Measurements from ENCODE around the gene CLEC4D. TPM values are rescaled to one million over a fixed set of nuclear protein-coding genes. Genes with fewer than 3 reads are reported as not detected.
A peak's percentile ranks its signal among the peaks of the same experiment; 100 is the strongest.
"Not testable (repeated sequence)": the region's sequence is repeated elsewhere in the genome, so short reads cannot be mapped to it uniquely, and the experiment has no call there.

The CLEC4D gene
- total RNA-seq, 1 donor from 2014 or later, result 0.31 TPM

DNA sequence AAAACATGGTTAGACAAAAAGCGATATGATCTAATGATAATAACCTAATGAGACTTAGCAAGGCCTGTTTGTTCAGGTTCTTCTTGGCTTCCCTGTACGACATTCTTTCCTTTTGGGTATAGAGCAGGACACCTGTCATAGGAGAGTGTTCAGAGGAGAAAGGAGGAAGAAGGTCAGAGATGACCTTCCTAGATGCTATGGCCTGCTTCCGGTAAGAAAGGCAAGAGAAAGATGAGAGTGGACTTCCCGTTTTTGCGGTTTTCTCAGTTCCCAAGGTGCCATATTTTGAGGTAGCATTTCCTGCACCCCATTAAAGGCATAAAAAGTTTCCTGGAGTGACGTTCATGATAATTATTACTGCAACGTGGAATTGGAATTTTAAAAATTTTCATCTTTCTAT is 18.7 kb downstream of the CLEC4D start:
- DNase-seq (ENCODE audit: low spot score), result no peak
- H3K4me3 Mint-ChIP-seq (ENCODE audit: unreplicated experiment), result no peak overlapping the region
- H3K27ac Mint-ChIP-seq (ENCODE audit: unreplicated experiment), result no peak overlapping the region
- TF ChIP-seq, protein P1, sequence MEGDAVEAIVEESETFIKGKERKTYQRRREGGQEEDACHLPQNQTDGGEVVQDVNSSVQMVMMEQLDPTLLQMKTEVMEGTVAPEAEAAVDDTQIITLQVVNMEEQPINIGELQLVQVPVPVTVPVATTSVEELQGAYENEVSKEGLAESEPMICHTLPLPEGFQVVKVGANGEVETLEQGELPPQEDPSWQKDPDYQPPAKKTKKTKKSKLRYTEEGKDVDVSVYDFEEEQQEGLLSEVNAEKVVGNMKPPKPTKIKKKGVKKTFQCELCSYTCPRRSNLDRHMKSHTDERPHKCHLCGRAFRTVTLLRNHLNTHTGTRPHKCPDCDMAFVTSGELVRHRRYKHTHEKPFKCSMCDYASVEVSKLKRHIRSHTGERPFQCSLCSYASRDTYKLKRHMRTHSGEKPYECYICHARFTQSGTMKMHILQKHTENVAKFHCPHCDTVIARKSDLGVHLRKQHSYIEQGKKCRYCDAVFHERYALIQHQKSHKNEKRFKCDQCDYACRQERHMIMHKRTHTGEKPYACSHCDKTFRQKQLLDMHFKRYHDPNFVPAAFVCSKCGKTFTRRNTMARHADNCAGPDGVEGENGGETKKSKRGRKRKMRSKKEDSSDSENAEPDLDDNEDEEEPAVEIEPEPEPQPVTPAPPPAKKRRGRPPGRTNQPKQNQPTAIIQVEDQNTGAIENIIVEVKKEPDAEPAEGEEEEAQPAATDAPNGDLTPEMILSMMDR (IDR thresholded peaks at IDR 0.05; ENCODE audit: unreplicated experiment), result no peak
- no peaks in the 10 kb centered on the region for H3K27me3 Mint-ChIP-seq (ENCODE audit: unreplicated experiment)
- H3K9me3 Mint-ChIP-seq (ENCODE audit: unreplicated experiment), result no peaks in the 10 kb centered on the region
- no peaks in the 10 kb centered on the region for H3K4me1 Mint-ChIP-seq (ENCODE audit: unreplicated experiment)
- H3K36me3 Mint-ChIP-seq (ENCODE audit: low read depth, unreplicated experiment), result no peaks in the 10 kb centered on the region

- DNase-seq (ENCODE audit: low spot score); H3K36me3 Mint-ChIP-seq (ENCODE audit: low read depth, unreplicated experiment); H3K27me3 Mint-ChIP-seq (ENCODE audit: unreplicated experiment); H3K9me3 Mint-ChIP-seq (ENCODE audit: unreplicated experiment); H3K27ac Mint-ChIP-seq (ENCODE audit: unreplicated experiment); H3K4me3 Mint-ChIP-seq (ENCODE audit: unreplicated experiment): not testable (repeated sequence)
- TF ChIP-seq, protein P1 (IDR thresholded peaks at IDR 0.05; ENCODE audit: unreplicated experiment), result peak; percentile 18
- peaks cover 12% of the 10 kb centered on the region for H3K4me1 Mint-ChIP-seq (ENCODE audit: unreplicated experiment)
Observed at GRCh38 chr12:8537820-8538219, 24.5 kb downstream of the CLEC4D start.

GRCh38 chr12:8540831-8541230 is 27.5 kb downstream of the CLEC4D start, which contains the start of gene CLEC4E:
Gene CLEC4E, minus strand, starts transcription at chr12:8540905. Its CDS starts 108 bp downstream, at chr12:8540797.
- H3K36me3 Mint-ChIP-seq (ENCODE audit: low read depth, unreplicated experiment); H3K4me3 Mint-ChIP-seq (ENCODE audit: unreplicated experiment): not testable (repeated sequence)
- peaks cover 12% of the 10 kb centered on the region for H3K4me1 Mint-ChIP-seq (ENCODE audit: unreplicated experiment)

GRCh38 chr12:8541562-8541961 is 28.3 kb downstream of the CLEC4D start:
- Mint-ChIP-seq H3K4me3 (ENCODE audit: unreplicated experiment) (no peak overlapping the region), H3K36me3 (ENCODE audit: low read depth, unreplicated experiment) (no peaks in the 10 kb centered on the region), H3K4me1 (ENCODE audit: unreplicated experiment) (peaks cover 12% of the 10 kb centered on the region), H3K27me3 (ENCODE audit: unreplicated experiment) (no peaks in the 10 kb centered on the region), H3K9me3 (ENCODE audit: unreplicated experiment) (no peaks in the 10 kb centered on the region), H3K27ac (ENCODE audit: unreplicated experiment) (no peak overlapping the region)
- no peak for DNase-seq (ENCODE audit: low spot score)
- TF ChIP-seq, protein P1 (IDR thresholded peaks at IDR 0.05; ENCODE audit: unreplicated experiment), result no peak

More at GRCh38 chr12:8540831-8541230, 27.5 kb downstream of the CLEC4D start, which contains the start of gene CLEC4E:
- H3K27me3 Mint-ChIP-seq (ENCODE audit: unreplicated experiment); DNase-seq (ENCODE audit: low spot score); H3K9me3 Mint-ChIP-seq (ENCODE audit: unreplicated experiment): not testable (repeated sequence)
- peak within 1 kb of the TSS; percentile 33 for H3K27ac Mint-ChIP-seq (ENCODE audit: unreplicated experiment)

DNA sequence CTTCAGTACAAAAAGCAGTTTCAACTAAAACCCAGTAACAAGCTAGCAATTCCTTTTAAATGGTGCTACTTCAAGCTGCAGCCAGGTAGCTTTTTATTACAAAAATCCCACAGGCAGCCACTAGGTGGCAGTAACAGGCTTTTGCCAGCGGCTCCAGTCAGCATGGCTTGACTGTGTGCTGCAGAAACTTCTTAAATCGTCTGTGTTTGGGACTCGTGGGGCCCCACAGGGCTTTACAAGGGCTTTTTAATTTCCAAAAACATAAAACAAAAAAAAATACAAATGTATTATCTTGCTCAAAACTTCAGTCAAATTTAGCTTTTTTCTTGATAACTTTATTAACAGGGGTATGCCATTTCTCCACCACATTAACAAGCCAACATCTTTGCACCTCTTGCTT is 31.0 kb downstream of the CLEC4D start:
- Mint-ChIP-seq H3K4me1 (ENCODE audit: unreplicated experiment) (peaks cover 12% of the 10 kb centered on the region), H3K9me3 (ENCODE audit: unreplicated experiment) (no peaks in the 10 kb centered on the region), H3K4me3 (ENCODE audit: unreplicated experiment) (no peak overlapping the region), H3K36me3 (ENCODE audit: low read depth, unreplicated experiment) (no peaks in the 10 kb centered on the region), H3K27ac (ENCODE audit: unreplicated experiment) (no peak overlapping the region), H3K27me3 (ENCODE audit: unreplicated experiment) (no peaks in the 10 kb centered on the region)
- DNase-seq (ENCODE audit: low spot score), result peak; percentile 84
- TF ChIP-seq, protein P1 (IDR thresholded peaks at IDR 0.05; ENCODE audit: unreplicated experiment), result peak; percentile 99
